Loucy (cell line): Measurements from ENCODE around the gene ZNF726.

ENCODE experiments used
- H2AFZ ChIP-seq: fragments of 200-600 bp; sonication (generic); 2 replicates; pipeline ENCODE4 v1.6.0; 2016; ENCODE audit warnings: antibody characterized with exemption, mild to moderate bottlenecking, low read length, moderate library complexity
- H3F3A ChIP-seq: fragments of 200-600 bp; 2 replicates; pipeline ENCODE4 v1.6.0; 2016; ENCODE audit warnings: antibody characterized with exemption, low read depth, mild to moderate bottlenecking
- H3K27me3 ChIP-seq: fragments of 200-600 bp; sonication (generic); 2 replicates; pipeline ENCODE4 v1.6.1; 2014; ENCODE audit warnings: low read length, mild to moderate bottlenecking; ENCODE audit not compliant: insufficient read depth, poor library complexity, severe bottlenecking
- H3K36me3 ChIP-seq: fragments of 200-600 bp; sonication (generic); 2 replicates; pipeline ENCODE4 v1.6.1; 2016; ENCODE audit warnings: low read length; ENCODE audit not compliant: insufficient read depth
- H3K4me1 ChIP-seq: fragments of 200-600 bp; sonication (generic); 2 replicates; pipeline ENCODE4 v1.5.1; 2014; ENCODE audit warnings: low read length, mild to moderate bottlenecking; ENCODE audit not compliant: insufficient read depth, poor library complexity, severe bottlenecking
- H3K4me2 ChIP-seq: fragments of 200-600 bp; sonication (generic); 2 replicates; pipeline ENCODE4 v1.6.0; 2014; ENCODE audit warnings: antibody characterized with exemption, low read length, low read depth, mild to moderate bottlenecking; ENCODE audit not compliant: poor library complexity, severe bottlenecking
- H3K4me3 ChIP-seq: fragments of 200-600 bp; sonication (generic); 2 replicates; pipeline ENCODE4 v1.5.1; 2014; ENCODE audit warnings: low read length, mild to moderate bottlenecking, mixed read lengths; ENCODE audit not compliant: poor library complexity, severe bottlenecking
- H3K79me2 ChIP-seq: fragments of 200-600 bp; sonication (generic); 2 replicates; pipeline ENCODE4 v1.6.1; 2014; ENCODE audit warnings: low read length; ENCODE audit not compliant: insufficient read depth
- H3K9ac ChIP-seq: fragments of 200-600 bp; sonication (generic); 2 replicates; pipeline ENCODE4 v1.6.0; 2014; ENCODE audit warnings: mild to moderate bottlenecking, low read depth, low read length, moderate library complexity; ENCODE audit not compliant: poor library complexity, severe bottlenecking
- H3K9me2 ChIP-seq: fragments of 200-600 bp; sonication (generic); replicated peaks from 2 replicates; pipeline ENCODE4 v1.6.1; 2016; ENCODE audit warnings: low read depth, low read length, mixed read lengths
- H3K9me3 ChIP-seq: fragments of 200-600 bp; sonication (generic); 2 replicates; pipeline ENCODE4 v1.6.1; 2014; ENCODE audit warnings: mild to moderate bottlenecking, antibody characterized with exemption, low read length, low read depth; ENCODE audit not compliant: insufficient read depth
- H4K20me1 ChIP-seq: fragments of 200-600 bp; sonication (generic); 2 replicates; pipeline ENCODE4 v1.6.0; 2014; ENCODE audit warnings: antibody characterized with exemption, low read length, mild to moderate bottlenecking; ENCODE audit not compliant: insufficient read depth, poor library complexity, severe bottlenecking
- EZH2phosphoT487 ChIP-seq: fragments of 200-600 bp; IDR thresholded peaks from 2 replicates; pipeline ENCODE4 v1.6.1; 2018; ENCODE audit warnings: antibody characterized with exemption, mild to moderate bottlenecking, moderate library complexity, borderline replicate concordance
- TF ChIP-seq, protein P1 (sequence below): fragments of 200-600 bp; sonication (generic); conservative IDR thresholded peaks from 2 replicates; pipeline ENCODE4 v1.5.1; 2014; ENCODE audit warnings: mild to moderate bottlenecking, antibody characterized with exemption, low read length

Gene ZNF726

DNA sequence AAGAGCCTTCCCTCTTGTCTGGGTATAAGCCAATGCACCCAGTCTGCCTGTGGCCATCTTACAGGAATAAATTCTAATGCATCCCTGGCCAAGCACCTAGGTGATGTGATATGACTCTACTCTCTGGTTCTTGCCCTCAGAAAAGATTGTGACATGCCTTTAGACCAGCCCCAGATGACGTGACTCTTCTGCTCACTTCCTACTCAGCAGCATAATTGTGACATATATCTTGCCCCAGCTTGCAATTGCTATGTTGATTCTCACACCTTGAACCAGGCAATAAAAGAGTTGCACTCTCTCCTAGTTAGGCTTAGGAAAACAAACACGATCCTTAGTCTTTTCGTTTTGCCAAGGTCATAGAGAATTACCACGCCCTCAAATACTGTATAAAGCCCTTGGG is 13.3 kb upstream of the ZNF726 start:
- Histone ChIP-seq H2AFZ (no peak overlapping the region), H3K9me2 (no peaks in the 10 kb centered on the region), H3K9me3 (peaks cover 3% of the 10 kb centered on the region; the same call in 1 of the 2 replicates), H3K27me3 (no peaks in the 10 kb centered on the region), H3K4me1 (no peaks in the 10 kb centered on the region), H3K36me3 (no peaks in the 10 kb centered on the region), H3K9ac (no peak overlapping the region), H3K4me3 (no peak overlapping the region), H3K79me2 (no peaks in the 10 kb centered on the region), H3F3A (no peaks in the 10 kb centered on the region), H3K4me2 (no peak overlapping the region), H4K20me1 (no peaks in the 10 kb centered on the region)
- TF ChIP-seq, protein P1, sequence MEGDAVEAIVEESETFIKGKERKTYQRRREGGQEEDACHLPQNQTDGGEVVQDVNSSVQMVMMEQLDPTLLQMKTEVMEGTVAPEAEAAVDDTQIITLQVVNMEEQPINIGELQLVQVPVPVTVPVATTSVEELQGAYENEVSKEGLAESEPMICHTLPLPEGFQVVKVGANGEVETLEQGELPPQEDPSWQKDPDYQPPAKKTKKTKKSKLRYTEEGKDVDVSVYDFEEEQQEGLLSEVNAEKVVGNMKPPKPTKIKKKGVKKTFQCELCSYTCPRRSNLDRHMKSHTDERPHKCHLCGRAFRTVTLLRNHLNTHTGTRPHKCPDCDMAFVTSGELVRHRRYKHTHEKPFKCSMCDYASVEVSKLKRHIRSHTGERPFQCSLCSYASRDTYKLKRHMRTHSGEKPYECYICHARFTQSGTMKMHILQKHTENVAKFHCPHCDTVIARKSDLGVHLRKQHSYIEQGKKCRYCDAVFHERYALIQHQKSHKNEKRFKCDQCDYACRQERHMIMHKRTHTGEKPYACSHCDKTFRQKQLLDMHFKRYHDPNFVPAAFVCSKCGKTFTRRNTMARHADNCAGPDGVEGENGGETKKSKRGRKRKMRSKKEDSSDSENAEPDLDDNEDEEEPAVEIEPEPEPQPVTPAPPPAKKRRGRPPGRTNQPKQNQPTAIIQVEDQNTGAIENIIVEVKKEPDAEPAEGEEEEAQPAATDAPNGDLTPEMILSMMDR, result no peak
- TF ChIP-seq EZH2phosphoT487, result no peak

DNA sequence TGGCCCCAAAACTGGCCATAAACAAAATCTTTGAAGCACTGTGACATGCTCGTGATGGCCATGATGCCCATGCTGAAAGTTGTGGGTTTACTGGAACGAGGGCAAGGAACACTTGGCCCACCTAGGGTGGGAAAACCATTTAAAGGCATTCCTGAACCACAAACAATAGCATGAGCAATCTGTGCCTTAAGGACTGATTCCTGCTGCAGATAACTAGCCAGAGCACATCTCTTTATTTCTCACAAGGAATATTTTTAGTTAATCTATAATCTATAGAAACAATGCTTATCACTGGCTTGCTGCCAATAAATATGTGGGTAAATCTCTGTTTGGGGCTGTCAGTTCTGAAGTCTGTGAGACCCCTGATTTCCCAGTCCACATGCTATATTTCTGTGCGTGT is 10.3 kb upstream of the ZNF726 start:
- Histone ChIP-seq H3K36me3 (no peaks in the 10 kb centered on the region), H4K20me1 (no peaks in the 10 kb centered on the region), H2AFZ (no peak overlapping the region), H3K9me3 (peaks cover 3% of the 10 kb centered on the region; the same call in 1 of the 2 replicates), H3K79me2 (no peaks in the 10 kb centered on the region), H3K9ac (no peak overlapping the region), H3K4me2 (no peak overlapping the region), H3K4me3 (no peak overlapping the region), H3K9me2 (no peaks in the 10 kb centered on the region), H3F3A (no peaks in the 10 kb centered on the region), H3K27me3 (no peaks in the 10 kb centered on the region), H3K4me1 (no peaks in the 10 kb centered on the region)
- no peak for TF ChIP-seq EZH2phosphoT487

DNA sequence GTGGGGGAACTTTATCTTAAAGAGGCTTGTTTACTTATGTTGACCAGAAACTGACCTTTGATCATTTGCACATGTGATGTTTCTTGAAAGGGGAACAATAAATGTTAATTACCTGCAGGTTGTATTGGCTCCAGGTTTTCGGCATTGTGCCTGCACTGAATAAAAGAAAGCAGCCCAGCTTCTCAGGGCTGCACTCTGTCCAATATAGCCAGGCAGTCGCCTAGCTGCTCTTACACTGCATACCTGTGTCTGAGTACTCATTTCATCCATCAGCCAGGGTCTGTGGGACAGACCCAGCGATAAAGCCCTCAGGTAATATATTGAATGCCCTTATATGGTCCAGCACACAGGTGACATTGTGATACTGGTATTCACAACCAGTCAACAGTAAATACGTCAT is 8.9 kb upstream of the ZNF726 start:
- no peaks in the 10 kb centered on the region for H3K9me2 ChIP-seq
- no peaks in the 10 kb centered on the region for H3K79me2 ChIP-seq
- H3K9me3 ChIP-seq, result peaks cover 3% of the 10 kb centered on the region; the same call in 1 of the 2 replicates
- no peak overlapping the region for H3K4me3 ChIP-seq
- no peak overlapping the region for H3K4me2 ChIP-seq
- no peaks in the 10 kb centered on the region for H3F3A ChIP-seq
- no peak overlapping the region for H3K9ac ChIP-seq
- no peak overlapping the region for H2AFZ ChIP-seq
- H3K27me3 ChIP-seq, result no peaks in the 10 kb centered on the region
- H3K4me1 ChIP-seq, result no peaks in the 10 kb centered on the region
- H4K20me1 ChIP-seq, result no peaks in the 10 kb centered on the region
- TF ChIP-seq, protein P1, result no peak
- TF ChIP-seq EZH2phosphoT487, result no peak
- H3K36me3 ChIP-seq, result no peaks in the 10 kb centered on the region

DNA sequence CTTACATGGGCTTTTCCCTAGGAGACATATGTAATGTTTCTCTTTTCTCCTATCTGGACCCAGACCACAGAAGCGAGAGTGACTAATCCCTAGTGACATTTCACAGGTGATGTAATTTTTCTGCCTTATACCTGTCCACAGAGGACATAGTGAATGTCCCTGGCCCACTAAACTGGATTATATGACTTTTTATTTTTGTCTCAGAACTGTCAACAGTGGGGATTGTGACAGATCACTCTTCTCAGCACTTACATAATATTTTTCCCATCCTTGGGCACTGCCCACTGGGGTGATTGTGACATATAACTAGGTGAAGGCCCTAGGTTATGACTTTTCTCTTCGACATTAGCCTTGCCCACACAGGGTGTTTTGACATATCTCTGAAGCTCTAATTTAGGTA is 7.9 kb upstream of the ZNF726 start:
- Histone ChIP-seq H3K9me3 (peaks cover 3% of the 10 kb centered on the region; the same call in 1 of the 2 replicates), H3K4me2 (no peak overlapping the region), H3K36me3 (no peaks in the 10 kb centered on the region)

More for the DNA sequence above, 7.9 kb upstream of the ZNF726 start:
- Histone ChIP-seq H3F3A (no peaks in the 10 kb centered on the region), H3K4me1 (no peaks in the 10 kb centered on the region), H3K9me2 (no peaks in the 10 kb centered on the region), H3K4me3 (no peak overlapping the region), H2AFZ (no peak overlapping the region), H3K79me2 (no peaks in the 10 kb centered on the region), H4K20me1 (no peaks in the 10 kb centered on the region), H3K9ac (no peak overlapping the region), H3K27me3 (no peaks in the 10 kb centered on the region)
- TF ChIP-seq EZH2phosphoT487, result no peak
